Activated CD4-positive, alpha-beta T cell treated with anti-CD3 and anti-CD28 coated beads, Interleukin-2, Interleukin-4, amounts not matched to agents 100 ng/mL and 50 ng/mL, durations not matched to agents 16 hours and 8 hours (primary cell): ENCODE measurements around the gene GRIK4.
A peak's percentile ranks its signal among the peaks of the same experiment; 100 is the strongest.
"Not testable (repeated sequence)": the region's sequence is repeated elsewhere in the genome, so short reads cannot be mapped to it uniquely, and the experiment has no call there.

Experiments used
- DNase-seq: peaks from one replicate; pipeline ENCODE4 v3.0.0-alpha.2; 2020; ENCODE audit warnings: low spot score

GRIK4 gene

GRCh38 chr11:120784566-120785251 is 273.2 kb downstream of the GRIK4 start:
- DNase-seq = no peak

DNA sequence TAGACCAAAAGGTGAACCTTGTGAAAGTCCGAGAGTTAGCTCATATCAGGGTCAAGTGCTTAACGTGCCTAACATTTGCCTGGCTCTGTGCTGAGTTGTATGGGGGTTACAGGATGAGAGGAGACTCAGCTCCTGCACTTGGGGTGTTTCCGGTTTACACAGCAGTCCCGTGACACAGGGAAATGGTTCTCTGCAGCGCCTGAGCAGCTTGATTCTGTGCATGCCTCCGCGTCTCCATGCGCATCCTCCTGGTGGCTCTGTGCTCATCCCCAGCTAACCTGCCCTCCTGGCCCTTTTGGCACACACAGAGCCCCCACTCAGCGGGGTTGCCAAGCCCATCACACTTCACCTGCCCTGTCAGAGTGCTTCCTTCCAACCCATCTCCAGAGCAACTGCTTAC is 274.0 kb downstream of the GRIK4 start:
- DNase-seq = no peak

GRCh38 chr11:120786206-120786735 is 274.7 kb downstream of the GRIK4 start:
- DNase-seq = no peak

DNA sequence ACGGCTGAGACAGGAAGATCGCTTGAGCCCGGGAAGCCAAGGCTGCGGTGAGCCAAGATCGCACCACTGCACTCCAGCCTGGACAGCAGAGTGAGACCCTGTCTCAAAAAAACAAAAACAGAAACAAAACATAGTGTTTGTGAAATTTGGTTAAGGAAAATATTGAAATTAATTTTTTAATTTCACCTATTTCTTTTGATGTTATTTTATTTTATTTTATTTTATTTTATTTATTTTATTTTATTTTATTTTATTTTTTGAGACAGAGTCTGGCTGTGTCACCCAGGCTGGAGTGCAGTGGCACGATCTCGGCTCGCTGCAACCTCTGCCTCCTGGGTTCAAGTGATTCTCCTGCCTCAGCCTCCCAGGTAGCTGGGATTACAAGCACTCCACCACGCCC is 275.7 kb downstream of the GRIK4 start:
- not testable (repeated sequence) for DNase-seq

DNA sequence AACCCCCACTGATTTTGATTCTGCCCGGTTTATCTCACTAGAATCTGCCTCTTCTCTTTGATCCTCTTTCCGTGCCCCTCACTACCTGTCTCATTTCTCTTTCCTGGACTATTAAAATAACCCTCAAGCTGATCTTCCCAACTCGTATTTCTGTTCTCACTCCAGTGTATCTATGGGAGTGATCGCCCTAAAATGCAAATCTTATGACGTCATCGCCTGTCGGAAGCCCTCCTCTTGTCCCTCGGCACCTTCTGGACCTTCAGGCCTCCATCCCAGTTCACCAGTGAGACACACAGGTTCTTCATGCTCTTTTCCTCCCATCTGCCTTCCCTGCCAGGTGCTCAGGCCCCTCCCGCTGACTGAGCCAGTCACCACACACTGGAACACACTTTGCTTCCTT is 277.8 kb downstream of the GRIK4 start:
- DNase-seq = no peak

DNA sequence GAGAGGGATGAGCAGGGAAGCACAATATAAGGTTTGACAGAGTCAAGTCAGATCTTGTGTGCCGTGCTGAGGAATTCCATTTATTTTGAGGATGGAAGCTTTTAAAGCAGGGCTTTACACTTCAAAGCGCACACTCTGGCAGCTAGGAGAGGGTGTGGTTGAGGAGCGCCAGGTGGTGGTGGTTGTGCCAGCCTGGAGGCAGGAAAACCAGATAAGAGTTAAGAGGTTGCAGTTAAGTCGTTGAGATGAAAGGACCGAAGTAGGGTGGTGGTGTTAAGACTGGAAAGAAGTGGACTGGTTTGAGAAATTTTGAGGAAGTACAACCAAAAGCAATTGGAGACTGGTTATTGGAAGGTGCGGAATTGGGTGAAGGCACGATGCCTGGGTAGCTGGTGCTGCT is 280.8 kb downstream of the GRIK4 start:
- no peak for DNase-seq

DNA sequence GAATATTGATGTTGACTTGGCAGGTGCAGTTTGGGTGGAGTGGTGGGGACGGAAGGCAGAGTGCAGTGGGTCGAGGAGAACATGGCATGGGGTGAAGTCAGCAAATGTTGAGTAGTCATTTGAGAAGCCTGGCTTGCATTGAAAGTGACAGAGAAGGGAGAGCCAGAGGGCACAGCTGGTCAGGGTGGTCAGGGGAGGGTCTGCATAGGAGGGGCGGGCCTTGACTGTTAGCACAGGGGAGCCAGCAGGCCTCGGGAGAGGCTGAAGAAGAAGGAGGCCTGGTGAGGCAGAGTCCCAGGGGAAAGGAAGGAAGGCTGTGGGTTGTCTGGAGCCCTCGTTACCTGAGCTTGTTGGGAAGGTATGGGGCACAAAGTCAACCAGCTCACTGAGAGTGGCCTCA is 281.6 kb downstream of the GRIK4 start:
- no peak for DNase-seq

DNA sequence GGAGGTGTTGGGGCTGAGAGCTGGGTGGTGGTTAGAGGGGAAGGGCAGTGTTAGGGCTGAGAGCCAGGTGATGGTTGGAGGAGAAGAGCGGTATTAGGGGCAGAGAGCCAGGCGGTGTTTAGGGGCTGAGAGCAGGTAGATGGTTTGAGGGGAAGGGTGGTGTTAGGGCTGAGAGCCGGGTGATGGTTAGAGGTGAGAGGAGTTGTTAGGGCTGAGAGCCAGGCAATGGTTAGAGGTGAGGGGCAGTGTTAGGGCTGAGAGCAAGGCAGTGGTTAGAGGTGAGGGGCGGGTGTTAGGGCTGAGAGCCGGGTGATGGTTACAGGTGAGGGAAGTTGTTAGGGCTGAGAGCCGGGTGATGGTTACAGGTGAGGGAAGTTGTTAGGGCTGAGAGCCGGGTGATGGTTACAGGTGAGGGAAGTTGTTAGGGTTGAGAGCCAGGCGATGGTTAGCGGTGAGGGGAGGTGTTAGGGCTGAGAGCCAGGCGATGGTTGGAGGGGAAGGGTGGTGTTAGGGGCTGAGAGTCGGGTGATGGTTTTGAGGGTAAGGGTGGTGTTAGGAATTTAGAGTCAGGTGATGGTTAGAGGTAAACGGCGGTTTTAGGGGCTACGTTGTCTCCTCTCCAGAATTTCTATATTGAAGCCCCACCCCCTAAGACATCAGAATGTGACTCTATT is 282.4 kb downstream of the GRIK4 start:
- no peak for DNase-seq

- DNase-seq = no peak
Measured at GRCh38 chr11:120794748-120795147, 283.2 kb downstream of the GRIK4 start.

DNA sequence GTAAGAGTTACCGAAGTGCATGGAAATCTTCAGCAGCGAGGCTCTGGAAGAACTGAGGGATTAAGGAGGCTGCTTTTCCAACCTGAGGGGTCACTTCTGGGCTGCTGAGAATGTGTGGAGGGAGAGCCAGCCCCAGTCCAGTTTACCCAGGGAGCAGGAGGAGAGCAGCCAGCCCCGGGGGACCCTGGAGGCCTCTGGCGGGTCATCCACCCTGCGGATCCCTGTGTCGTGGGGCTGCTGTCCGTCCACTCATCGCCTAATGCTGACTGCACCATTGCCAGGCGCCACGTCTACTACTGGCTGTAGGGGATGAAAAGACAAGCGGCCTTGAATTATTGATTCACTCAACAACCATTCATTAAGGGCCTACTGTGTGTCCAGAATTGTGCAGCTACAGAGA is 283.6 kb downstream of the GRIK4 start:
- DNase-seq = no peak

GRCh38 chr11:120797143-120797542 is 285.6 kb downstream of the GRIK4 start:
- no peak for DNase-seq

DNA sequence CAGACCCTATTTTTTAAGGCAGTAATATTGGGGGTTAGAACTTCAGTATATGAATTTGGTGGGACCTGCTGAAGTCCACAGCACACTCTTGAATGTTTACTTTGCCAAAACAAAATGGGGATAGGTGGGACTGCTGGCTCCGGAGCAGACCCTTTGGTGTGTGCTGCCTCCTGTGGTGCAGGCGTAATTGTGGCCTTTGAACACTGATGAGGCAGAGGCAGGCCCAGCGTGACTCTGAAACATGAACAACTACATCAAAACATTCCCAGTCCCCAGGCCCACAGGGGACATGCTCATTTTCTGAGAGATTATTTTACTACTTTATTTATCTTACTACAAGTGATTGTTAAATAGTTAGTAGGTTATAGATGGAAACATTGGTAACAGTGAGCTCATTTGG is 287.3 kb downstream of the GRIK4 start:
- DNase-seq = no peak

- DNase-seq = no peak
Measured at GRCh38 chr11:120800206-120800605, 288.7 kb downstream of the GRIK4 start.

DNA sequence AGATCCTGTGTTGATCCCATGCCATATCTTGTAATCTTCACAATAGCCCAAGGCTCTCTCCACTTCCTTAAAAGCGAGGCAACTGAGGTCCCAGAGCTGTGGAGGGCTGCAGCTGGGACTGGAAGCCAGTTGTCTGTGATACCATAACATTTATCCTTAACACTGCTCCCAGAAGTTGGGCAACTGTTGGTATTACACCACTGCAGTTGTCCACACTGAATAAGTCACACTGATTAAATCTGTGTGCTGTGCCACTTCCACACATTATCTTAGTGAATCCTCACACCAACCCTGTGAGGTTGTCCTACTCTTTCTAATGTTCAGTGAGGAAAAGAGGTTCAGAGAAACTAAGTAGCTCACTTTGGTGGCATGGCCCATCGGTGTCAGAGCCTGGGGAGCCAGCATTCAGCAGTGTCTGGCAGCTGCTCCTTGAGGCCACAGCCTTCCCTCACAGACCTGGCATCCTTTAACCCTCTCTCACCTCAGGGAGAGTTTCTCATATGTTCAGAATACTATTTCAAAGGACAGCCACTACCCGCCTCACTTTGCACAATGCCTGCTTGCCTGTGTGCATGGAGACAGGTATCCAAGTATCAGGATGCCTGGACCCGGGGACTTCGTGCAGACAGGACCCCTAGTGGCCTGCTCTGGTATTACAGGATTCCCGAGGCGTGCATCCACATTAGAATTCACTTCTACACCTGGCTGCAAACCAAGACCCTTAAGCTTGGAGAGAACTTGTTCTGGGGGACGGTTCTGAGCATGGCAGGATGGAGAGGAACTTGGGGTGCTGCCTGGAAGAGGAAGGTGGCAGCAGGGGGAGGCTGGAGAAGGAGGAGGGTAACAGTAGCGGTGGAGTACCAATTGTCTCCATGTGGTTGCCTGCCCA is 290.5 kb downstream of the GRIK4 start:
- DNase-seq = peak; percentile 41

GRCh38 chr11:120805960-120806555 is 294.5 kb downstream of the GRIK4 start:
- no peak for DNase-seq

GRCh38 chr11:120807414-120808150 is 296.0 kb downstream of the GRIK4 start:
- no peak for DNase-seq

DNA sequence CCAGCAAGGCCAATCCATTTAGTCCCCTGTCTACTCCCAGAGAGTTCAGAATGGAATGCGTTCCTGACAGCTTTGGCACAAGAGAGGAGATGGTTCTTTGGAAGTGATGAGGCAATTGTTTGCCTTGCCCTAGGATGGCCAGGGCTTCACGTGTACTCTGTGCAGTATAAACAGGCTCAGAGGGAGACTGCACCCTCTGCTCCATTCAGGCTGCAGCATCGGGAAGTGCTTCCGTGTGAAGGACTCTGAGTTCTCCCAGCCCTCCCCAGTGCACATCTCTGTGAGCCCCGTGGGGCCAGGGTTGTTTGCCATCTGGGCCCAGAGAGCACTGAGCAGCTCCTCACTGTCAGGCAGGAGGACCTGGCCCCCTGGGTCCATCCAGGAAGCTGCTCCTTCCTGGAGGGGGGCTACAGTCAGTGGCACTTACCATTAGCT is 297.1 kb downstream of the GRIK4 start:
- DNase-seq = no peak

DNA sequence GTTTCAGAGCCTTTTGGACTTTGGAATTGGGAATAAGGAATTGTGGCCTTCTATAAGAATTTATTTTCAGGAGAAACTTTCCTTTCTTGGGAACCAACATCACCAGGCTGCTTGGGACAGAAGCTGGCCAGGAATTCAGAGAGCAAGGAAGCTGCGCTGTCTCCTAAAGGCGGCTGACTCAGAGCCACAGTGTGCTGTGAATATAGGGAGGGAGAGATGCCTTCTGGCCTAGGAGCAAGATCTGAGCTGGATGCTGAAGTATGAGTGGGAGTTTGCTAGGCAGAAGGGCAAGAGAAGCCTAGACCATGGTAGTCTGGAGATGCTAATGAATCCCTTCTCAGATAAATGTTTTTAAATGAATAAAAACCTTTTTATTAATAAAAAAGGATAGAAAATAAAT is 298.7 kb downstream of the GRIK4 start:
- no peak for DNase-seq

DNA sequence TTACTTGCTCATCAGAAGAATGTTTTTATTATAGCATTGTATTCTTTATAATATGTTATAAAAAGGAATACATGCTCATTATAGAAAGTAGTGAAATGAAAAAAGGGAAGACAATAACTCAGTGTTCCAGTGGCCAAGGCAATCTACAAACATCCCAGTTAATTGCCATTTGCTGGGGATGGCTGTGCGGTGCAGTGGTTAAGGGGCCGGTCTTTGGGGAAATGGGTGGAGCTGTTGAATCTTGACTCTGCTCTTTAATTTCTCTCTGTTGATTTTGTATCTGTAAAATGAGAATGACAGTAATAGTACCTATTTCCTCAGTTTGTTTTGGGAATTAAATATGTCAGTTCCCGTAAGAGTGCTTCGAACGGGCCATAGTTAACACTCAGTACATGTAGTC is 299.7 kb downstream of the GRIK4 start:
- no peak for DNase-seq

DNA sequence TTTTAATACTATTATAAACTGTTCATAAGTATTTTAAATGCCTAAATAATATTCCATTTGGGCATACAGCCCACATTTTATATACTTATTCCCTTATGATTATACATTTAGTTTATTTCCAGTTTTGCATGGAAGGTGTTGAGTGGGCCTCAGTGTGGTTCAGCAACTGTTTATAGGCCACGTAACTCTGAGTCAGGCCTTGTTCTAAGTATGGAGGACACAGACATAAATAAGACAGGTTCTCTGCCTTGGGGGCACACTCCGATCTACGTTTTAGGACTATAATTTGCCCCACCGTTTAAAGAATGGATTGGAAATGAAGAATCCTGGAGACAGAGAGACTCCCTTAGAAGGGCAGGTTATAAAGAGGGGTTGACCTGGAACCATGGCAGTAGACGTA is 300.2 kb downstream of the GRIK4 start:
- no peak for DNase-seq

- DNase-seq = no peak
Measured at GRCh38 chr11:120814531-120815318, 303.2 kb downstream of the GRIK4 start.
